GM19468 (cell line): Measurements from ENCODE around the gene SH2D3A.
"Not testable (repeated sequence)": the region's sequence is repeated elsewhere in the genome, so short reads cannot be mapped to it uniquely, and the experiment has no call there.

Source experiments
- ATAC-seq: cut with Tn5 transposase; IDR thresholded peaks from one replicate; pipeline ENCODE4 v1.9.1; 2021; ENCODE audit warnings: mild to moderate bottlenecking, moderate library complexity, moderate number of reproducible peaks; ENCODE audit not compliant: unreplicated experiment; ENCODE audit errors: extremely low read depth

Gene SH2D3A

GRCh38 chr19:6790194-6791128 is 23.2 kb upstream of the SH2D3A start:
- no peak for ATAC-seq

- ATAC-seq = no peak
Observed at GRCh38 chr19:6788896-6789295, 21.7 kb upstream of the SH2D3A start.

GRCh38 chr19:6787393-6787792 is 20.2 kb upstream of the SH2D3A start:
- no peak for ATAC-seq

GRCh38 chr19:6779206-6779605 is 12.0 kb upstream of the SH2D3A start:
- ATAC-seq = no peak

- no peak for ATAC-seq
Observed at GRCh38 chr19:6778386-6778785, 11.2 kb upstream of the SH2D3A start.

- no peak for ATAC-seq
Observed at GRCh38 chr19:6777434-6777833, 10.2 kb upstream of the SH2D3A start.

- ATAC-seq = no peak
Observed at GRCh38 chr19:6776999-6777398, 9.8 kb upstream of the SH2D3A start.

- ATAC-seq = not testable (repeated sequence)
Observed at GRCh38 chr19:6776045-6776444, 8.8 kb upstream of the SH2D3A start.

GRCh38 chr19:6774821-6775707 is 7.8 kb upstream of the SH2D3A start:
- no peak for ATAC-seq

GRCh38 chr19:6773323-6773931 is 6.2 kb upstream of the SH2D3A start:
- ATAC-seq = no peak

GRCh38 chr19:6772866-6773322 is 5.7 kb upstream of the SH2D3A start:
- no peak for ATAC-seq

GRCh38 chr19:6772028-6772865 is 5.0 kb upstream of the SH2D3A start, which contains the start of gene VAV1:
VAV1 (plus strand) TSS chr19:6772708; CDS start chr19:6772808, 100 bp downstream.
- ATAC-seq = no peak

- not testable (repeated sequence) for ATAC-seq
Observed at GRCh38 chr19:6771648-6772027, 4.4 kb upstream of the SH2D3A start.

- ATAC-seq = no peak
Observed at GRCh38 chr19:6769006-6769619, 1.9 kb upstream of the SH2D3A start.

- ATAC-seq = no peak
Observed at GRCh38 chr19:6768236-6768785, 1.1 kb upstream of the SH2D3A start.

GRCh38 chr19:6767081-6767356 is 216 bp downstream of the SH2D3A start:
- ATAC-seq = no peak

- ATAC-seq = no peak
Observed at GRCh38 chr19:6766357-6767080, 716 bp downstream of the SH2D3A start.

- ATAC-seq = no peak
Observed at GRCh38 chr19:6765738-6766356, 1.4 kb downstream of the SH2D3A start.
